GM03348 (cell line): Measurements from ENCODE around the gene SPA17.
A peak's percentile ranks its signal among the peaks of the same experiment; 100 is the strongest.

ENCODE experiments used
- DNase-seq: peaks from one replicate; pipeline ENCODE4 v3.0.0; 2012; ENCODE audit warnings: low spot score

Gene SPA17

GRCh38 chr11:124673333-124674167, at the start of gene SPA17, which contains the start of gene SIAE:
TSS of gene SPA17 (plus strand) at chr11:124673904. CDS start at chr11:124675265, 1,361 bp downstream.
TSS of gene SIAE (minus strand) at chr11:124673739. CDS start at chr11:124673708, 31 bp downstream.
- DNase-seq, result peak; percentile 98

GRCh38 chr11:124625504-124626168, 48.1 kb upstream of the SPA17 start:
- DNase-seq, result no peak

- no peak for DNase-seq
Observed at GRCh38 chr11:124627546-124627945, 46.2 kb upstream of the SPA17 start.

- DNase-seq, result no peak
Observed at GRCh38 chr11:124629961-124630360, 43.7 kb upstream of the SPA17 start.

DNA sequence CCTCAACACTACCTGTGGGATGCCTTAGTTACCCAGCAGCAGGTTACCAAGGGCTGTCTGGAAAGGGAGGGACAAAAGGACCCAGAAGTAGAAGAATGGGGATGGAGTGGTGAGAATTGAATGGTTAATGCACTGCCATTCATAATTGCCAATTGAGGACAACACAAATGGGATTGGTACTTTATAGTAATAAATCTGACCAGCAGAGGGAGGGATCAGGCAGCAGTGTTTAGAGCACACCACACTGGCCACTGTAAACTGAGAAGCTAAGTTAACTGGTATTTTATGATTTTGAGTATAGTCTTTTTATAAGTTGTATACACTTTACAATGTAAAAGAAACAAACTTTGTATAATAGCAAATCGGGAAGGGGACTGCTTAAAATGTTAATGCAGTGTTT, 40.3 kb upstream of the SPA17 start:
- DNase-seq, result peak; percentile 20

DNA sequence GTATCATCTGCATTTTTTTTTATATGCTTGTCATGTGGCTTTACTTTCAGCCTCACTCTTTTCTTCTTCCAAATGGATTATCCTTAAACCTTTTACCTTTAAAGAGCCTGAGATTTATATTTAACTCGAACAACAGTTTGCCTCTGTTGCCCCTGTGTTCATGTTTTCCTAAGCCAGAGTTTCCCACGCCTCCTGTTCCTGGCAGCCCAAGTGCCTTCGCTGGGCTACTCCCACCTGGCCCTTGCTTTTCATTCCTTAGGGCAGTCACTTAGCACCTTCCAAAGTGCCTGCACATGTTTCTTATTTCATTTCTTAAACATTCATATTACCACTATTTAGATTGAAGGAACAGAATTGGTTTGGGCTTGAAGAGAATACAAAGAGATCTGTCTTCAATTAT, 37.8 kb upstream of the SPA17 start:
- DNase-seq, result no peak

DNA sequence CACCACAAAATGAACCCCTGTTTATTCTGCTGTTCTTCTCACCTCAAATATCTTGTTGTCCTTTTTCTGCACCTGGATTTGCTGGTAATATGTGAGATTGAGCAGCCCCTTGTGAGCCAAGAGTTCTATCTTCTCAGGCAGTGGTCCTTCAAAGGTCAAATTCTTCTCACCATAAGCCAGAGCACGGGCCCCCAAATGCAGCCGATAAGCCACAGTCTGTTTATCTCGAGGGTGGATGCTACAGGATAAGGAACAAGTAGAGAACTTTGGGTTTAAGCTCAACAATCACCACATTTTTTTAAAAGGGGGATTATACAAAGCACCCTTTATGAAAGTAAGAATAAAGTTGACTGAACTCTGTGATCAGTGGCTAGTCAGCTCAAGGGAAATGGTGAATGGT, 35.2 kb upstream of the SPA17 start:
- no peak for DNase-seq

- DNase-seq, result no peak
Observed at GRCh38 chr11:124639186-124639585, 34.5 kb upstream of the SPA17 start.

- no peak for DNase-seq
Observed at GRCh38 chr11:124640666-124641065, 33.0 kb upstream of the SPA17 start.

DNA sequence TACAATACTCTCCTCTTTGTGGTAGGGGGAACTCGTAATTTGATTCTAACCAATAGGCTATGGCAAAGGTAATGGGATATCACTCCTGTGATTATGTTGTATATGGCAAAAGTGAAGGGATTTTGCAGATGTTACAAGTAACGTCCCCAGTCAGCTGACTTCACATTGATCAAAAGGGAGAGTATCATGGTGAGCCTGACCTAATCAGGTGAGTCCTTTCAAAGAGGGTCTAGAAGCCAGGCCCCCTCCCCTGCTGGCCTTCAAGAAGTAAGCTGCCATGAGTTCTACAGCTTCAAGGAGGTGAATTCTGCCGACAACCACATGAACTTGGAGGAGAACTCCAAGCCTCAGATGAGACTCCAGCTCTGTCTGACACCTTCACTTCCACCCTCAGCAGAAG, 31.1 kb upstream of the SPA17 start:
- no peak for DNase-seq

DNA sequence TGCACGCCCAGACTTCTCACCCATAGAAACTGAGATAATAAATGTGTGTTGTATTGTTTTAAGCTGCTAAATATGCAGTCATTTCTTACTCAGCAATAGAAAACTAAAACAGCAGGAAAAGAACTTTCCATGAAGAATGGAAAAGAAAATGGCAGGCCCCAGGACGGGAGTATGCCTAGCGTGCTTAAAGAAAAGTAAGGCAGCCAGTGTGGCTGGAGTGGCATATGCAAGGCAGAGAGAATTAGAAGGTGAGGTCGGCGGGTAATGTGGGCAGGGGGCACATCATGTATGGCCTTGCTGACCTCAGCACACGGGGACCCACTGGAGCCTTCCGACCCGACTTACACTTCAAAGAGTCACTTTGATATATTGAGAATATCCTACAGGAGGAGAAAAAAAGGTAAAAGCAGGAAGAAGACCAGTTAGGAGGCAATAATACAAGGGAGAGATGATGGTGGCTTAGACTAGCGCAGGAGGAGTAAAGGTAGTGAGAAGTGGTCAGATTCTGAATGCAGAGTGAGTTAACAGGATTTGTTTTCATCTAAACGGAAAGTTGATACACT, 30.6 kb upstream of the SPA17 start:
- DNase-seq, result no peak

DNA sequence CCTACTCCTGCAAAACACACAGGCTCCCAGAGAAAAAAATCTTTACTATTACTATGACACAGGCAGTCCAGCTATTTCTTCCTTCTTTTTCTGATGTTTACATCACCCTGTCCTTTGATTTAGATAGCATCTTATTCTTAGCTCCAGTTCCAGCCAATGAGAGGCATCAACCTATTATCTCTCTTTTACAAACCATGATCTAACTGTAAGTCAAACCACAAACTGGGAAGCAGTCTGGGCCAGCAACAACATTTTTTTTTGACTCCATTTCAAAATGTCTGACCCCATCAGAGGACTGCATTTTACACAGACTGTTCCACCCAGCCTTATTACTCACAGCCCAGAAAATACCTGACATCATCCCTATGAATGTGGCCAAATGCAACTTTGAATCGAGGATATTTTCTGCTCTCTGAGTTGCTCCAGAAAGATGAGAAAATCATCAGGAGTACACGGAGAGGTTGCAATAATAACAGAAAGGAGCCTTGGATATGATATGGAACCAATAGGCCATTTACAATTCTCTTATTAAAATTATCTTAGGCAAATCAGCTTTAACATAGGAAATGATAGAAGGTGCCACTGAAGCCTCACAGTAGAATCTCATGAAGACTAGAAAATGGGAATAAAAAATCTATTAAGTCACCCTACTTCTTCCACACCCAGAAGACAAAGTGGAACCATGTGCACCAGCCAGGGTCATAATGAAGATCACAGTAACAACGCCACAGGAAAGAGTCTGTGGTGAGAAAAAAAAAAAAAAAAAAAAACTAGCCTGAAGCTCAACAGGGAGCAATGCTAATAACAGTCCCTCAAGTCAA, 29.9 kb upstream of the SPA17 start:
- DNase-seq, result peak; percentile 77

DNA sequence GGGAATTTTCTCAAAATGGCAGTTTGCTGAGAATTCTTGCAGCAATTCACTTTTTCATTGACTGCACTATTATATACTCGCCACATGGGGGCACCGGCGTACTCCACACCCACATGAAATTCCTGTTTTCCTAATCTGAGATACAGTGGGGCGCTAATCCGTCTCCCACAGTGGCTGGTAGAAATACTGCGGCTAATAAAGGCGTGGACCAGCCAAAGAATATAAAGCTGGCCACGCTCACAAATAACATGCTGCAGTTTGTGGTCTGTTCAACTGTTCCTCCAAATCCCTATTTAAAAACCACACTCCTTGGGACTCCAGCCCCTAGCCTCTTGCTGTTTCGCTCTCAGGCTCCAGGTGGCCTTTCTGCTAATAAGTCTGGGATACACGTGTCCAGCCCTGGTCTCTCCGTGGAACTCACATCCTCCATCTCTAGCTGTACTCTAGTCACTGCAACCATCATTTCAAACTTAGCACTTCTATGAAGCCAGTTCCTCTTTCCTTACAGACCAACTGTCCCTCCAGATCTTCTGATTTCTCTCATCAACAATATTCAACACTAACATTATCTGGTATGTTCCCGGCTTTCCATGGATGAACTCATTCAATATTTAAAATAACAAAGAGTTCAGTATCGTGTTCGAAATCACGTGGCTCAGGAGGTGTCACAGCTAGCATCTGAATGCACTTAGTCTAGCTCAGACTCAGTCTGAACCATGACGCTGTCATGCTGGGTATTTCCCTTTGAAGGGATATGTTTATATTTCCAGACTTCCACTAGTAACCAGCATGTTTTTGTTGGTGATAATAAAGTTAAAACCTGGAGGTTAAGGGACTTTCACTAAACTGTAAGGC, 29.1 kb upstream of the SPA17 start:
- DNase-seq, result peak; percentile 79

- DNase-seq, result no peak
Observed at GRCh38 chr11:124646148-124646547, 27.6 kb upstream of the SPA17 start.

GRCh38 chr11:124648610-124649009, 25.1 kb upstream of the SPA17 start:
- DNase-seq, result no peak

GRCh38 chr11:124656774-124657630, 16.7 kb upstream of the SPA17 start:
- DNase-seq, result no peak

- DNase-seq, result no peak
Observed at GRCh38 chr11:124657904-124658303, 15.8 kb upstream of the SPA17 start.

- no peak for DNase-seq
Observed at GRCh38 chr11:124658501-124658900, 15.2 kb upstream of the SPA17 start.

- no peak for DNase-seq
Observed at GRCh38 chr11:124658986-124659385, 14.7 kb upstream of the SPA17 start.

DNA sequence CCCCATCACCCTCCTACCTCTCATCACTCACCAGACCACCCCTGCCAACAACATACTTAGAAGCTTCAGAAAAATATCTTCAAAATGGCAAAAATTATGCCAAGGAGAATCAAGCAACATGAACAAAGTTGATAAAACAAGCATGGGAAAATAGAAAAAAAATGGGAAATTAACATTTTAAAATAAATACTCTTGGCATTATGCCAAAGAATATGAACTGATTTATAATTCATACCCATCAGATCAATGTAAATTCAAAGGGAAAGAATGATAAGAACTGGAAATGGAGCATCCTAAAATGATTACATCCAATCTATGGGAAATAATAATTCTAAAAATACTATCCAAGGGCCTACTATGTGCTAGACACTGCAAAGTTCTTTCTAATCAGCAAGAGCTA, 12.2 kb upstream of the SPA17 start:
- no peak for DNase-seq
